NCI-H345 treated with DMSO at 0.1 percent for 48 hours (cell line): ENCODE data around the gene ANKS1B.
"Not testable (repeated sequence)": the region's sequence is repeated elsewhere in the genome, so short reads cannot be mapped to it uniquely, and the experiment has no call there.

ENCODE experiments used
- DNase-seq: peaks from one replicate; lab custom pipeline; 2025; ENCODE audit not compliant: unreplicated experiment; lab: John Stamatoyannopoulos, UW

The ANKS1B gene

GRCh38 chr12:99984271-99985128 is at the start of gene ANKS1B:
Gene ANKS1B, minus strand, starts transcription at chr12:99984936. Its CDS starts 699 bp downstream, at chr12:99984237.
- peak; percentile 70 for DNase-seq

GRCh38 chr12:100031836-100032235 is 47.1 kb upstream of the ANKS1B start:
- no peak for DNase-seq

GRCh38 chr12:100027671-100028070 is 42.9 kb upstream of the ANKS1B start:
- no peak for DNase-seq

GRCh38 chr12:100026241-100026640 is 41.5 kb upstream of the ANKS1B start:
- no peak for DNase-seq

- no peak for DNase-seq
These were observed 40.3 kb upstream of the ANKS1B start for GRCh38 chr12:100024974-100025555.

GRCh38 chr12:100020370-100020769 is 35.6 kb upstream of the ANKS1B start:
- DNase-seq: no peak

- DNase-seq: no peak
These were observed 32.3 kb upstream of the ANKS1B start for GRCh38 chr12:100017056-100017455.

- DNase-seq: not testable (repeated sequence)
These were observed 31.6 kb upstream of the ANKS1B start for GRCh38 chr12:100016304-100016703.

GRCh38 chr12:100005846-100006245 is 21.1 kb upstream of the ANKS1B start:
- DNase-seq: not testable (repeated sequence)

GRCh38 chr12:99997806-99998205 is 13.1 kb upstream of the ANKS1B start:
- no peak for DNase-seq

GRCh38 chr12:99996095-99996494 is 11.4 kb upstream of the ANKS1B start:
- no peak for DNase-seq

- no peak for DNase-seq
These were observed 895 bp upstream of the ANKS1B start for GRCh38 chr12:99985631-99986030.

- no peak for DNase-seq
These were observed 414 bp upstream of the ANKS1B start for GRCh38 chr12:99985129-99985570.

- peak; percentile 70 for DNase-seq
These were observed 1.1 kb downstream of the ANKS1B start for GRCh38 chr12:99983456-99984258.

GRCh38 chr12:99981639-99982190 is 3.0 kb downstream of the ANKS1B start:
- no peak for DNase-seq

GRCh38 chr12:99979471-99979870 is 5.3 kb downstream of the ANKS1B start:
- no peak for DNase-seq

- no peak for DNase-seq
These were observed 6.6 kb downstream of the ANKS1B start for GRCh38 chr12:99978152-99978551.

- no peak for DNase-seq
These were observed 7.2 kb downstream of the ANKS1B start for GRCh38 chr12:99977550-99977949.

- no peak for DNase-seq
These were observed 8.0 kb downstream of the ANKS1B start for GRCh38 chr12:99976762-99977161.

- DNase-seq: no peak
These were observed 9.4 kb downstream of the ANKS1B start for GRCh38 chr12:99975321-99975720.

- no peak for DNase-seq
These were observed 10.6 kb downstream of the ANKS1B start for GRCh38 chr12:99974146-99974545.
